LNCaP clone FGC (cell line): ENCODE measurements around the gene ZNF691.
"Not testable (repeated sequence)": the region's sequence is repeated elsewhere in the genome, so short reads cannot be mapped to it uniquely, and the experiment has no call there.

Experiments
- DNase-seq: peaks from one replicate; pipeline ENCODE4 v3.0.0-alpha.2; 2011; ENCODE audit warnings: low read depth
- H3K4me3 ChIP-seq: 2 replicates; pipeline ENCODE4 v1.5.1; 2011; ENCODE audit warnings: mild to moderate bottlenecking, low read depth, low read length, control low read depth
- CTCF ChIP-seq: IDR thresholded peaks from 2 replicates; pipeline ENCODE4 v1.5.1; 2012; ENCODE audit warnings: mild to moderate bottlenecking; ENCODE audit not compliant: control insufficient read depth, insufficient read depth; ENCODE audit errors: extremely low read depth

Gene ZNF691

DNA sequence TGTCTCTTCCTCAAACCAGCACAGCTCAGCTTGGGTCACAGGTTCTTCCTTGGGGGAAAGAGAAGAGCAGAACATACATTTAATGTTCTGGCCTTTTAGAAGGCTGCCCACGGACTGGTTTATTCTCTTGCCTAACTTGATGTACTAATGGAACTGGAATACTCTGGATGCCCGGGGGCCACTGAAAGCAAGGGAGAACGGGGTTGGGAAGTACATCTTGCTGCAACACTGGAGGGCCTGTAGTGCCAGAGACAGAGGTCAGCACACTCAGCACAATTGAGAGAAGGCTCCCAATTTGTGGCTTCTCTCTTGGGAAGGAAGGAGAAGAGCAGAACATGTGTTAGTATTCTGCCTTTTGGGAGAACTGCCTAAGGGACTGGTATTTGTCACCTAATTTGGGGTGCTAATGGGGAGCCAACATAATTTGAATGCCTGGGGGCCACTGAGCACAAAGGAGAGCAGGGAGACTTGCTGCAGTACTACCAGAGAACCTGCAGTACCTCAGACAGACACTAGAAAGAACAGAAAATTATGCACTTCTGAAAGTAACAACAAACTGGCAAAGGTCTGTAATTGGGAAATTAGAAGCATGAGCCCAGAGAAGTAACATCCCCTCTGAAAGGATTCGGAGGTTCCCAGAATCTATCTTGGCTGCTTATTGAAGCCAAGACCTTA is 14.1 kb downstream of the ZNF691 start:
- TF ChIP-seq CTCF: no peak
- DNase-seq: no peak
- no peak overlapping the region for H3K4me3 ChIP-seq

DNA sequence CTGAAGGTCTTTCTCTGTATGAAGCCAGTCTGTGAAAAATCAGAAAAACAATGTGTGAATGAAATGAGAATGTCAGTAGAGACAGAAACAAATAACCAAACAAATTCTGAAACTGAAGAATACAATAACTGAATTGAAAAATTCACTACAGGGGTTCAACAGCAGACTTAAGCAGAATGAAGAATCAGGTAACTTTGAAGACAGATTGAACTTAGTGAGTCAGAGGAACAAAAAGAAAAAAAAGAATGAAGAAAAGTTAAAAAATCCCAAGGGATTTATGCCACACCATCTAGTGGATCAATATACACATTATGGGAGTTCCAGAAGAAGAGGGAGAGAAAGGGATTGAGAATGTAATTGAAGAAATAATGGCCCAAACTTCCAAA is 14.6 kb downstream of the ZNF691 start:
- H3K4me3 ChIP-seq: no peak overlapping the region
- TF ChIP-seq CTCF: no peak
- no peak for DNase-seq

GRCh38 chr1:42866549-42866948 is 20.1 kb downstream of the ZNF691 start:
- no peak for DNase-seq
- no peak for TF ChIP-seq CTCF

GRCh38 chr1:42868466-42868865 is 22.1 kb downstream of the ZNF691 start:
- not testable (repeated sequence) for H3K4me3 ChIP-seq, DNase-seq

More at GRCh38 chr1:42866549-42866948, 20.1 kb downstream of the ZNF691 start:
- no peak overlapping the region for H3K4me3 ChIP-seq

DNA sequence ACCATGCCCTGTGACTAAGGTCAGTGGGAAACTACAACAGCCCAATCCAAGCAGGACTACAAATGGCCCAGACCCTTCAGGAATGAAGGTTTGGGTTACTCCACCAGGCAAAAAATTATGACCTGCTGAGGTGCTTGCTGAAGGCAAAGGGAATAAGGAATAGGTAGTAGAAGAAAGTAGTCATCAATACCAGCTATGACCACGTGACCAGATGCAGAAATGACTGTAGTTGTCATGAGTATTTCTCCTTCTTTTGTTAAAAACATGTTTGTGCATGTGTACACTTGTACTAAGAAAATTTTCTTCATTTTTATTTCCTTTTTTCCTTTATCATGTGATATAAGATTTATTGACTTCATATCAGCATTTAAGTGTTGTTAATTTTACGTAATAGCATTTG is 22.8 kb downstream of the ZNF691 start:
- not testable (repeated sequence) for H3K4me3 ChIP-seq, DNase-seq

DNA sequence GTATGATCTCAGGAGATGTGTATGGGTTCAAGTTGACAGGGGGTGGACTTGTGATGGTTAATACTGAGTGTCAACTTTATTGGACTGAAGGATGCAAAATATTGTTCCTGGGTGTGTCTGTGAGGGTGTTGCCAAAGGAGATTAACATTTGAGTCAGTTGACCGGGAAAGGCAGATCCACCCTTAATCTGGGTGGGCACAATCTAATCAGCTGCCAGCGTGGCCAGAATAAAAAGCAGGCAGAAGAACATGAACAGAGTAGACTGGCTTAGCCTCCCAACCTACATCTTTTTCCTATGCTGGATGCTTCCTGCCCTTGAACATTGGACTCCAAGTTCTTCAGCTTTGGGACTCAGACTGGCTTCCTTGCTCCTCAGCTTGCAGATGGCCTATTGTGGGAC is 23.3 kb downstream of the ZNF691 start:
- not testable (repeated sequence) for H3K4me3 ChIP-seq, DNase-seq

- H3K4me3 ChIP-seq, DNase-seq: not testable (repeated sequence)
These were observed 26.7 kb downstream of the ZNF691 start for GRCh38 chr1:42873108-42873507.

DNA sequence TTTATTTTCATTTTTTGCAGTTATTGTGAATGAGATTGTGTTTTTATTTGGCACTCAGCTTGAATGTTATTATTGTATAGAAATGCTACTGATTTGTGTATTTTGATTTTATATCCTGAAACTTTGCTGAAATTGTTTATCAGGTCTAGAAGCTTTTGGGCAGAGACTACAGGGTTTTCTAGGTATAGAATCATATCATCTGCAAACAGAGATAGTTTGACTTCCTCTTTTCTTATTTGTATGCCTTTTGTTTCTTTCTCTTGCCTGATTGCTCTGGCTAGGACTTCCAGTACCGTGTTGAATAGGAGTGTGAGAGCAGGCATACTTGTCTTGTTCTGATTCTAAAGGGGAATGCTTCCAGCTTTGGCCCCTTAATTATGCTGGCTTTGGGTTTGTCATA is 27.3 kb downstream of the ZNF691 start:
- DNase-seq: no peak
- no peak for TF ChIP-seq CTCF
- no peak overlapping the region for H3K4me3 ChIP-seq

- no peak for DNase-seq
- no peak overlapping the region for H3K4me3 ChIP-seq
- TF ChIP-seq CTCF: no peak
These were observed 29.6 kb downstream of the ZNF691 start for GRCh38 chr1:42876009-42876408.
